SK-N-SH (cell line): ENCODE data around the gene PSMD9. TPM values are rescaled to one million over a fixed set of nuclear protein-coding genes. Genes with fewer than 3 reads are reported as not detected.

ENCODE experiments used
- CTCF ChIA-PET: fragments of 300-600, 350-600 bp; formaldehyde crosslinking; extraction: SDS; loops from one replicate; lab custom pipeline; 2021; lab: Yijun Ruan, JAX
- POLR2A ChIA-PET: fragments of 350-600 bp; sonication (Branson Sonifier 250); formaldehyde crosslinking; extraction: SDS; loops from one replicate; lab custom pipeline; 2020; ENCODE audit warnings: antibody characterized with exemption, inconsistent platforms; lab: Yijun Ruan, JAX
- DNase-seq: peaks from one replicate; pipeline ENCODE4 v3.0.0; 2012
- H2AFZ ChIP-seq: fragments of 200-600 bp; sonication (generic); 2 replicates; pipeline ENCODE4 v1.8.1; 2016; ENCODE audit warnings: antibody characterized with exemption, mild to moderate bottlenecking, low read depth
- H3F3A ChIP-seq: fragments of 200-600 bp; sonication (generic); replicated peaks from 2 replicates; pipeline ENCODE3; 2016; ENCODE audit warnings: antibody characterized with exemption, mild to moderate bottlenecking; ENCODE audit not compliant: insufficient read depth
- H3K27ac ChIP-seq, 2 experiments: fragments of 200-500 bp in 1 of 2; fragments of 200-600 bp in 1 of 2; sonication (Bioruptor generic) in 1 of 2; sonication (generic), shearing (Covaris generic) in 1 of 2; 2 replicates each; pipeline versions ENCODE4 v1.5.1 to v1.6.1; 2014 to 2016; ENCODE audit warnings: low read depth in 2 of 2, inconsistent platforms in 1 of 2, low read length in 1 of 2, mild to moderate bottlenecking in 1 of 2, mixed read lengths in 1 of 2
- H3K27me3 ChIP-seq: fragments of 200-600 bp; sonication (generic), shearing (Covaris generic); 2 replicates; pipeline ENCODE4 v1.6.1; 2016; ENCODE audit warnings: mixed run types; ENCODE audit not compliant: insufficient read depth
- H3K36me3 ChIP-seq, 2 experiments: fragments of 200-500 bp in 1 of 2; fragments of 200-600 bp in 1 of 2; sonication (Bioruptor generic) in 1 of 2; sonication (generic) in 1 of 2; replicated peaks in 1 of 2; 2 replicates each; pipeline versions ENCODE3 to v1.5.1; 2014 to 2016; ENCODE audit warnings: low read length in 1 of 2, mild to moderate bottlenecking in 1 of 2; ENCODE audit not compliant: insufficient read depth in 2 of 2, control insufficient read depth in 1 of 2
- H3K4me1 ChIP-seq, 2 experiments: fragments of 200-500 bp in 1 of 2; fragments of 200-600 bp in 1 of 2; sonication (Bioruptor generic) in 1 of 2; sonication (generic), shearing (Covaris generic) in 1 of 2; 2 replicates each; pipeline versions ENCODE4 v1.5.1 to v1.6.1; 2014 to 2016; ENCODE audit warnings: low read depth in 1 of 2, low read length in 1 of 2, mixed run types in 1 of 2; ENCODE audit not compliant: insufficient read depth in 2 of 2, control insufficient read depth in 1 of 2
- H3K4me2 ChIP-seq: fragments of 200-600 bp; sonication (generic), shearing (Covaris generic); 2 replicates; pipeline ENCODE4 v1.6.1; 2017; ENCODE audit warnings: mixed run types
- H3K4me3 ChIP-seq, 2 experiments: fragments of 200-500 bp in 1 of 2; fragments of 200-600 bp in 1 of 2; sonication (Bioruptor generic) in 1 of 2; sonication (generic), shearing (Covaris generic) in 1 of 2; 2 replicates each; pipeline versions ENCODE4 v1.5.1 to v1.8.1; 2014 to 2016; ENCODE audit warnings: low read depth in 2 of 2, inconsistent platforms in 1 of 2, low read length in 1 of 2, mild to moderate bottlenecking in 1 of 2, mixed read lengths in 1 of 2, moderate library complexity in 1 of 2
- H3K79me2 ChIP-seq: fragments of 200-600 bp; sonication (generic); 2 replicates; pipeline ENCODE4 v1.8.1; 2017; ENCODE audit warnings: mild to moderate bottlenecking; ENCODE audit not compliant: insufficient read depth
- H3K9ac ChIP-seq: fragments of 200-600 bp; sonication (generic); 2 replicates; pipeline ENCODE4 v1.6.1; 2017; ENCODE audit warnings: mixed run types
- H3K9me2 ChIP-seq: fragments of 200-600 bp; sonication (generic); 2 replicates; pipeline ENCODE4 v1.6.1; 2017; ENCODE audit warnings: mixed run types
- H3K9me3 ChIP-seq: fragments of 200-600 bp; sonication (generic); 2 replicates; pipeline ENCODE4 v1.6.1; 2017; ENCODE audit warnings: mixed run types, mild to moderate bottlenecking, moderate library complexity
- H4K20me1 ChIP-seq: fragments of 200-600 bp; sonication (generic); 2 replicates; pipeline ENCODE4 v1.6.1; 2017; ENCODE audit warnings: mild to moderate bottlenecking, mixed run types; ENCODE audit not compliant: insufficient read depth
- GABPA ChIP-seq: IDR thresholded peaks from 2 replicates; pipeline ENCODE4 v1.4.0; 2012; ENCODE audit warnings: low read depth, mild to moderate bottlenecking
- JUND ChIP-seq: IDR thresholded peaks from 2 replicates; pipeline ENCODE4 v1.4.0; 2012
- NRF1 ChIP-seq: IDR thresholded peaks from 2 replicates; pipeline ENCODE4 v1.6.1; 2012; ENCODE audit warnings: low read depth, mild to moderate bottlenecking, low read length
- RAD21 ChIP-seq: IDR thresholded peaks from 2 replicates; pipeline ENCODE4 v1.6.1; 2012; ENCODE audit warnings: mild to moderate bottlenecking, low read length
- ZBTB33 ChIP-seq: IDR thresholded peaks from 2 replicates; pipeline ENCODE4 v1.4.0; 2012; ENCODE audit warnings: low read depth, borderline replicate concordance
- WGBS: methylation state at CpG from one replicate; pipeline ENCODE4 v1.1.6; 2017; ENCODE audit warnings: low lambda C conversion rate; 5-methylcytosine and 5-hydroxymethylcytosine counted together
- polyA plus RNA-seq, 3 experiments: library from polyadenylated mRNA; depleted of rRNA; stranded (reverse); fragments of >200 nt; gene quantifications; 2 replicates each; pipeline ENCODE4 v1.2.3, GENCODE V29; 2012
- TF ChIP-seq, protein P1 (sequence below): IDR thresholded peaks from 2 replicates; pipeline ENCODE4 v1.6.1; 2012; ENCODE audit warnings: mild to moderate bottlenecking, low read depth, low read length, moderate library complexity
- TF ChIP-seq, protein P2 (sequence below): IDR thresholded peaks from 2 replicates; pipeline ENCODE4 v1.4.0; 2012; ENCODE audit warnings: low read depth, borderline replicate concordance
- TF ChIP-seq, protein P3 (sequence below): IDR thresholded peaks from 2 replicates; pipeline ENCODE4 v1.4.0; 2012; ENCODE audit warnings: low read depth

Gene PSMD9
- polyA plus RNA-seq, 1 of the 3 experiments (the other 2 are of a cell fraction): 227 TPM

GRCh38 chr12:121857322-121858246 is 31.0 kb upstream of the PSMD9 start:
- Histone ChIP-seq H3K36me3 (no peaks in the 10 kb centered on the region), H2AFZ (no peak overlapping the region), H3K27ac (peak overlapping the region in 1 of 2 experiments; percentile 78; a peak in 1 of 4 replicates), H3K9me2 (no peaks in the 10 kb centered on the region), H3K4me3 (no peak overlapping the region), H3K4me1 (peaks cover 7 to 15% of the 10 kb centered on the region in 2 experiments; a peak in 3 of 4 replicates), H3K9me3 (no peaks in the 10 kb centered on the region), H3K9ac (no peak overlapping the region), H3K79me2 (no peaks in the 10 kb centered on the region), H3K27me3 (no peaks in the 10 kb centered on the region), H3K4me2 (no peak overlapping the region), H3F3A (peaks cover 27% of the 10 kb centered on the region), H4K20me1 (no peaks in the 10 kb centered on the region)
- DNase-seq: no peak
- CTCF ChIA-PET: interaction anchor here (1.0 to 1.3 kb wide), 2 partner anchors 46 to 63 kb away, joined by 4 read pairs; no protein-coding TSS in a partner anchor
- POLR2A ChIA-PET: interaction anchor here (0.5 kb wide), 1 partner anchor 47 kb away, joined by 3 read pairs; no protein-coding TSS in a partner anchor
- 91% methylated on average over 11 of the region's 11 CpGs for WGBS
- TF ChIP-seq GABPA (no peak), NRF1 (no peak), ZBTB33 (no peak), JUND (no peak), RAD21 (no peak)
- TF ChIP-seq, protein P1, sequence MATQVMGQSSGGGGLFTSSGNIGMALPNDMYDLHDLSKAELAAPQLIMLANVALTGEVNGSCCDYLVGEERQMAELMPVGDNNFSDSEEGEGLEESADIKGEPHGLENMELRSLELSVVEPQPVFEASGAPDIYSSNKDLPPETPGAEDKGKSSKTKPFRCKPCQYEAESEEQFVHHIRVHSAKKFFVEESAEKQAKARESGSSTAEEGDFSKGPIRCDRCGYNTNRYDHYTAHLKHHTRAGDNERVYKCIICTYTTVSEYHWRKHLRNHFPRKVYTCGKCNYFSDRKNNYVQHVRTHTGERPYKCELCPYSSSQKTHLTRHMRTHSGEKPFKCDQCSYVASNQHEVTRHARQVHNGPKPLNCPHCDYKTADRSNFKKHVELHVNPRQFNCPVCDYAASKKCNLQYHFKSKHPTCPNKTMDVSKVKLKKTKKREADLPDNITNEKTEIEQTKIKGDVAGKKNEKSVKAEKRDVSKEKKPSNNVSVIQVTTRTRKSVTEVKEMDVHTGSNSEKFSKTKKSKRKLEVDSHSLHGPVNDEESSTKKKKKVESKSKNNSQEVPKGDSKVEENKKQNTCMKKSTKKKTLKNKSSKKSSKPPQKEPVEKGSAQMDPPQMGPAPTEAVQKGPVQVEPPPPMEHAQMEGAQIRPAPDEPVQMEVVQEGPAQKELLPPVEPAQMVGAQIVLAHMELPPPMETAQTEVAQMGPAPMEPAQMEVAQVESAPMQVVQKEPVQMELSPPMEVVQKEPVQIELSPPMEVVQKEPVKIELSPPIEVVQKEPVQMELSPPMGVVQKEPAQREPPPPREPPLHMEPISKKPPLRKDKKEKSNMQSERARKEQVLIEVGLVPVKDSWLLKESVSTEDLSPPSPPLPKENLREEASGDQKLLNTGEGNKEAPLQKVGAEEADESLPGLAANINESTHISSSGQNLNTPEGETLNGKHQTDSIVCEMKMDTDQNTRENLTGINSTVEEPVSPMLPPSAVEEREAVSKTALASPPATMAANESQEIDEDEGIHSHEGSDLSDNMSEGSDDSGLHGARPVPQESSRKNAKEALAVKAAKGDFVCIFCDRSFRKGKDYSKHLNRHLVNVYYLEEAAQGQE: no peak
- TF ChIP-seq, protein P2, sequence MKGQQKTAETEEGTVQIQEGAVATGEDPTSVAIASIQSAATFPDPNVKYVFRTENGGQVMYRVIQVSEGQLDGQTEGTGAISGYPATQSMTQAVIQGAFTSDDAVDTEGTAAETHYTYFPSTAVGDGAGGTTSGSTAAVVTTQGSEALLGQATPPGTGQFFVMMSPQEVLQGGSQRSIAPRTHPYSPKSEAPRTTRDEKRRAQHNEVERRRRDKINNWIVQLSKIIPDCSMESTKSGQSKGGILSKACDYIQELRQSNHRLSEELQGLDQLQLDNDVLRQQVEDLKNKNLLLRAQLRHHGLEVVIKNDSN: no peak
- TF ChIP-seq, protein P3, sequence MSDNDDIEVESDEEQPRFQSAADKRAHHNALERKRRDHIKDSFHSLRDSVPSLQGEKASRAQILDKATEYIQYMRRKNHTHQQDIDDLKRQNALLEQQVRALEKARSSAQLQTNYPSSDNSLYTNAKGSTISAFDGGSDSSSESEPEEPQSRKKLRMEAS: no peak
